ENCODE results near the gene KRTAP2-3.
"Not testable (repeated sequence)": the region's sequence is repeated elsewhere in the genome, so short reads cannot be mapped to it uniquely, and the experiment has no call there.

Gene KRTAP2-3

DNA sequence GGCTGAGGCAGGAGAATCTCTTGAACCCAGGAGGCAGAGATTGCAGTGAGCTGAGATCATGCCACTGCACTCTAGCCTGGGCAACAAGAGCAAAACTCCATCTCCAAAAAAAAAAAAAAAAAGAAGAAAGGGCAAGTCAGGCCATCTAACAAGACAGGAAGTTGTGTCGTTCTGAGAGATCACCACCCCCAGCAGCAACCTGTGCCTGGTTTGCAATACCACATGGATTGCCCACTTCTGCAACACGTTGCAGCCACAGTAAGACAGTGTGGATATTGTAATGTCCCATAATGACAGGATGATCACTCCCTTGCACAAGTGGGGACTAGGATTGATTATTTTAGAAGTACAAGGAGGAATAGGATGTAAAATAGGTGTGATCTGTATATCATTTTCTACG is 9.1 kb upstream of the KRTAP2-3 start:
- DNase-seq (ENCODE audit: low spot score) (no peak), FAIRE-seq (peak; percentile 48)

DNA sequence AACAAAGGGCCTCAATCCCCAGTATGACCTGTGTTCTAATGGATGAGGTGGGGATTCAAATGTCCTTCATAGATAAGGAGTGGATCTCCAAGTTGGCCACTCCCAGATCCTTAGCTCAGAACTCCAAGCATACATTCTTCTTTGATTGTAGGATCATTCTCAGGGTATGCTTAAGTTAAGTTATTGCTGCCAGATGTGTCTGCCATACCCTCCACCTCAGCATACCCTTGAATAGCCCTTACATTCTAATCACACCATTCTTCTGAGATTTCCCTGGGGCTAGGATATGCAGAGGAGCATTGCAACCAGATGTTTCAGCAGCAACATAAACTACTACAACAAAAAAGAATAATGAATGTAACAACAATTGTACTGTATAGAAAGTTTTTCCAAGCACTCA is 7.4 kb upstream of the KRTAP2-3 start:
- DNase-seq (ENCODE audit: low spot score), result no peak
- no peak for FAIRE-seq

DNA sequence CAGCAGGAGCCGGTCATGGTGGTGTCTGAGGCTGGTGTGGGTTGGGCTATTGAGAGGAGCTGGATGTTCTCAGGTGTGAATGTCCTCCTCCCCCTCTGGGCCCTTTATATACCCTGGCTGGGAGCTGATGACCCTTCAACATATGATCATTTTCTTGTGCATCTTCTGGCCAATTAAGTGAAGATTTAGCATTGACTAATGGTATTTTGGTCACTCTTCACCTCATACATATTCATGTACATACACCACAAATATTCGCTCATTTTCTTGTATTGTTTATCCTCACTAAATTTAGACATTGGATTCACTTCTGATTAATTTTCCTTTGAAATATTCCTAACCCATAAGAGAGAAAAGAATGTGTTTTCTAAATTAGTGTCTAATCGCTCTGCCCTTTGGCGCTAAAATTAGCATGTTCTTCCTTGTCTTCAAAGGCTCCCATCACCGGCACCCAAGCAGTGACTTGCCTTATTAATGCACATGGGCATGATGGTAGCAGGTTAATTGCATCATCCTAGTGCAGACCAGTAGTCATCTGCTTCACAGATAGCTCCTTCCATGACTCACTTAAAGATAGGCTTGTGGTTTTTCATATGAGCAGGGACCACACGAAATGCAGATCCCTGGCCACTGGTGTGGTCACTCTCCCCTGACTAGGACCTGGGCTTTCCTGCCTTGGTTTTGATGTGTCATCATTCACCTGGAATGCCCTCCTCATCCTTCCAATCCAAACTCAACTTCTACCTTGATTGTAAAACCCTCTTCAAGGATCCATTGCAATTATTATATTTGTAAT is 6.1 kb upstream of the KRTAP2-3 start, which contains the start of gene KRTAP2-4:
Gene KRTAP2-4, minus strand, starts transcription at position 51 of the 796 bp plus-strand sequence. Its CDS starts 34 bp downstream, at position 17.
- FAIRE-seq (peak; percentile 55), DNase-seq (ENCODE audit: low spot score) (peak; percentile 65)

DNA sequence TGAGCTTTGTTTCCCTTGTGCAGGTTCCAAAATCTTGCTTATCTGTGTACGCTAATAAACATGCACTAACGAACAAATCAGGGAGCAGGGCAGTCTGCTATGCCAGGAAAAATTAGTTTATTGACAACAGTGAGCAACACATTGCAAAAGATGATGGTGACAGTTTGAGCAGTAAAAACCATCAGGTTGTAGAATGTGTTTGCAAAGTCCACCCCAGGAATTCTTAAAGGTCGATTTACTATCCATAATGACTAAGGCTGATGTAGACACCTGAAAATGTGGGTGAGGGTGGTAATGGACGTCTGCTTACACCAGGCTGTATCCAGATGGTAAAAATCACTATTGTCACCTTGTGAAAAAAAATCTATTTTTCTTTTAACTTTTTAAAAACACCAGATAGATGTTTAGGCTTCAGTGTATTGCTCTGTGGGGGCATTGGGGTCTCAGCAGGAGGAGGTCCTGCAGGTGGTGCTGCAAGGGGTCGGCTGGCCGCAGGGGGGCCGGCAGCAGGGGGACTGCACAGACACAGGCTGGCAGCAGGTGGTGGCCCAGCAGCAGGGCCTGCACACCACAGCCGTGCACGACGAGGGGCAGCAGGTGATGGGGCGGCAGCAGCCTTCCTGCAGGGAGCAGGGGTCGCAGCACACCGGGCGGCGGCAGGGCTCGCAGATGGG is 5.2 kb upstream of the KRTAP2-3 start:
- FAIRE-seq, result not testable (repeated sequence)

DNA sequence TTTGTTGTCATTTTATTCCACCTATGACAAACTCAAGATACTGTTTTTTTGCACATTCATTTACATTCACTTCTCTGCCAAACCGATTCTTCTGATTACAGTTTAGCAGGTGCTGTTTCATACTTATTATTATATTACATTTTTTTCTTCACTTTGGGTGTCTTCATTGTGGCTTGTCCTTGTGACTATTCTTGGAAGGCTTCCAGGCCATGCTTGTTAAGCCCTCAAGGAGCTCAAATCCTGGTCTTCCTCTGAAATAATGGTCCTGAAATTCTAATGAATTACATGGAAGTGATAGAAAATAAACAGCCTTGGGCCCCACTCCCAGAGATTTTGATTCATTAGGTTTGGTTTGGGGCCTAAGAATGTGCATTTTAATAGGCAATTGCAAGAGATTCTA is 4.4 kb upstream of the KRTAP2-3 start:
- FAIRE-seq (no peak), DNase-seq (ENCODE audit: low spot score) (no peak)

More for the DNA sequence above, 5.2 kb upstream of the KRTAP2-3 start:
- DNase-seq (ENCODE audit: low spot score), result not testable (repeated sequence)

DNA sequence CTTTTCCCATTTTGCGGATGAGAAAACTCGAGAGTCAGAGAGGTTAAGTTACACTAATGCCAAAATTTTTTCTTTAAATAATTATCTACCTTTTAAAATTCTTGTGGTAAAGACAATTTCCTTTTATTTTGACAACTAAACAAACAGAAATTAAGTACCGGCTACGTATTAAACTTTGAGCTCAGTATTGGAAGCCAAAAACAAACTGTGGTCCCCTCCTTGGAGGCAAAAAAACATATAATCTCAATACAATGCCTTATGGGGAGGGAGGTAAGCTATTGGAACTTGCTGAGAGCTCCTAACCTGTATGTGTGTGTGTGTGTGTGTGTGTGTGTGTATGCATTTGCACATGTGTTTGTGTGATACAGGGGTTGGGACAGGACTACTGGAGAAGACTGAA is 3.5 kb upstream of the KRTAP2-3 start:
- FAIRE-seq, result peak; percentile 59
- DNase-seq (ENCODE audit: low spot score), result no peak

DNA sequence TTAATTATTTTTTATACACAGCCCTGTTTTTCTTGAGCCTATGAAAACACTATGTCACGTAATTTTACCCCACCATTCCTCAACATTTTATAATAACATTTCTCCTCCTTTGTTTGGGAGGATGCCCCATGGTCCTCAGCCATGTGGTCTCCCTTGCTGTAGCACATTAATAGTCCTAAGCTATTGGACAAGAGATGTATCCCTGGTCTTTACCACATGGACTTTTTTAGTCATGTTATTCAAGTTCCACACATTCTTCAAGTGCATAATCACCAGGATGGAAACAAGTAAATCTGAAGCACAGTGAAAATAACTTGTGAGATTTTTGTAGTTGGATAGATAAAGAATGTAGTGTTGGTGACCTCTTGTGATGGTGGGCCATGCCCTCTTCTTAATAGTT is 2.0 kb upstream of the KRTAP2-3 start:
- FAIRE-seq (no peak), DNase-seq (ENCODE audit: low spot score) (peak; percentile 50)

DNA sequence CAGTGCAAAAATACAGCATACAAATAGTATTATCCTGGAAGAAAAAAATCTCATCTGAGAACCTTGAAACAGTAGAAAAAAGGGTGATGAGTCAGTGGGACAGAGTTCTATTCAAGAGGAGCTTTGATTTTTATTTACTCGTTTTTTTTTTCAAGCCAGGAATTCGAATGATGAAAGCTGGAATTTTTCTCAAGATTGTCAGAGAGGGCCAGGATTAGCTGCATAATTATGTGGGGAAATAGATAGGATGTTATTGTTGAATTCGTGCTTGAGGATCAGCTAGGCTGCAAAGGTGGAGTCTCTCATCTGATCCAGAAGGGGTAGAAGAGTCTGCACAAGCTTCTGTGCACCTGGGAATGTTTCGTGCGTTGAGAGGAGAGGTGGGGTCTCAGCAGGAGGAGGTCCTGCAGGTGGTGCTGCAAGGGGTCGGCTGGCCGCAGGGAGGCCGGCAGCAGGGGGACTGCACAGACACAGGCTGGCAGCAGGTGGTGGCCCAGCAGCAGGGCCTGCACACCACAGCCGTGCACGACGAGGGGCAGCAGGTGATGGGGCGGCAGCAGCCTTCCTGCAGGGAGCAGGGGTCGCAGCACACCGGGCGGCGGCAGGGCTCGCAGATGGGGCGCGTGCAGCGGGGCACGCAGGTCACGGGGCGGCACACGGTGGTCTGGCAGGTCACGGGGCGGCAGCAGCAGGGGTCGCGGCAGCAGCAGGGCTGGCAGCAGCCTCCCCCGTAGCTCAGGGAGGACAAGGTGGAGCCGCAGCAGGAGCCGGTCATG is 450 bp downstream of the KRTAP2-3 start:
- peak; percentile 47 for DNase-seq (ENCODE audit: low spot score)
- not testable (repeated sequence) for FAIRE-seq

DNA sequence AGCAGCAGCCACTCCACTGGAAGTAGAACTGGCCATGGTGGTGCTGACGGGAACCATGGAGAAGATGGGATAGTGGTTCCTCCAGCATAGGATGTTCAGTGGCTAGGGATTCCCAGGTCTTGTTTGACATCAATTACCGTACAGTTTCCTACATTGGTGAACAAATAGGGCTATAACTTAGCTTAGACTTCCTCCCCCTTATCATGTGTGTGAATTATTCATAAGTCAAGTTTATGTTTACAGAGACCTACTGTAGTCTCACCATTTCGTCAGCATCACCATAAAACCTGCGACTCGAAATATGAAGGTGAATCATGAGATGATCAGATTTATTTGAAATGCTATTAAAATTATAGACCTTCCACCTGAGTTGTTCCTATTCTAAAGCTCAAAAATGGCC is 1.2 kb downstream of the KRTAP2-3 start:
- no peak for DNase-seq (ENCODE audit: low spot score)
- no peak for FAIRE-seq

DNA sequence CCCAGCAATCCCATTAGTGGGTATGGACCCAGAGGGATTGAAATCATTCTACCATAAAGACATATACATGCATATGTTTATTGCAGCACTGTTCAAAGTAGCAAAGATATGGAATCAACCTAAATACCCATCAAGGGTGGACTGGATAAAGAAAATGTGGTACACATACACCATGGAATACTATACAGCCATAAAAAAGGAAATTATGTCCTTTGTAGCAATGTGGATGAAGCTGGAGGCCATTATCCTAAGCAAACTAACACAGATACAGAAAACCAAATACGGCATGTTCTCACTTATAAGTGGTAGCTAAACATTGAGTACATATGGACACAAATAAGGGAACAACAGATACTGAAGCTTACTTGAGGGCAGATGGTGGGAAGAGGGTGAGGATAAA is 2.4 kb downstream of the KRTAP2-3 start:
- FAIRE-seq, result no peak
- DNase-seq (ENCODE audit: low spot score), result no peak

DNA sequence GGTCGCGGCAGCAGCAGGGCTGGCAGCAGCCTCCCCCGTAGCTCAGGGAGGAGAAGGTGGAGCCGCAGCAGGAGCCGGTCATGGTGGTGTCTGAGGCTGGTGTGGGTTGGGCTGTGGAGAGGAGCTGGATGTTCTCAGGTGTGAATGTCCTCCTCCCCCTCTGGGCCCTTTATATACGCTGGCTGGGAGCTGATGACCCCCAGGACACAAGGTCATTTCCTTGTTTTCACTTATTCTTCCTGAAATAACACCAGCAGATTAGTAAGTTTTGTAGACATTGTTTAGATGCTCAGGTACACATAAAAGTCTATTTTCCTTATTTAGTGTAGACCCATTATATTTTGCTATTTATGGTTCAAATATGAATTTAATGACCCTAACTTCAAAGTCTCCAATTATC is 4.8 kb downstream of the KRTAP2-3 start, which contains the start of gene KRTAP2-2:
Gene KRTAP2-2, minus strand, starts transcription at position 101 of the 400 bp plus-strand sequence. Its CDS starts 19 bp downstream, at position 82.
- not testable (repeated sequence) for DNase-seq (ENCODE audit: low spot score); FAIRE-seq

DNA sequence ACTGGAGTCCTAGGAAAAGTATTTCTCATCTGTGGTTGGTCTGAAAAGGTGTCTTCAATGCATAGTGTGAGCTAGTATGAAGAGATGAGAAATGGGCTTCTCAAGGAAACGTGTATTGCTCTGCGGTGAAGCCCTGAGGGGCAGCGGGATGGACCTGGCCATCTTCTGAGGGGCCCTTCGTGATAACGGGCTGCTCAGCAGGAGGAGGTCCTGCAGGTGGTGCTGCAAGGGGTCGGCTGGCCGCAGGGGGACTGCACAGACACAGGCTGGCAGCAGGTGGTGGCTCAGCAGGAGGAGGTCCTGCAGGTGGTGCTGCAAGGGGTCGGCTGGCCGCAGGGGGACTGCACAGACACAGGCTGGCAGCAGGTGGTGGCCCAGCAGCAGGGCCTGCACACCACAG is 5.4 kb downstream of the KRTAP2-3 start:
- not testable (repeated sequence) for FAIRE-seq; DNase-seq (ENCODE audit: low spot score)

DNA sequence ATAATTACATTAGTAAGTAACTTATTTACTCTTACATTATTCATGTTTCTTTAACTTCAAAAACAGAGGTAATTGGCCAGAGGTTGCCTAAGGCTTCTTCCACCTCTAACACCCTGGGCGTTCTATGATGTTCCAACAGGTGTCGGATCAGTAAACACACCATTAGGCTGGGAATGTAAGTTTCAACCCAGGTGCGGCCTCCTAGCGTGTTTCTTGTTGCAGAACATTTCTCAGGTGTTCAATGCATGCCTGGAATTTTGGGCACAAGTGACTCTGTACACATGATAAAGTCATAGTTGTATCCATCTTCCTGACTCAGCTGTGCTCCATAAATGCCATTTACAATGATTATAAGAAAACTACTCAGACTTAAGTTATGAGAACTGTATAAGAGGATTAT is 5.9 kb downstream of the KRTAP2-3 start:
- FAIRE-seq, result no peak
- no peak for DNase-seq (ENCODE audit: low spot score)

DNA sequence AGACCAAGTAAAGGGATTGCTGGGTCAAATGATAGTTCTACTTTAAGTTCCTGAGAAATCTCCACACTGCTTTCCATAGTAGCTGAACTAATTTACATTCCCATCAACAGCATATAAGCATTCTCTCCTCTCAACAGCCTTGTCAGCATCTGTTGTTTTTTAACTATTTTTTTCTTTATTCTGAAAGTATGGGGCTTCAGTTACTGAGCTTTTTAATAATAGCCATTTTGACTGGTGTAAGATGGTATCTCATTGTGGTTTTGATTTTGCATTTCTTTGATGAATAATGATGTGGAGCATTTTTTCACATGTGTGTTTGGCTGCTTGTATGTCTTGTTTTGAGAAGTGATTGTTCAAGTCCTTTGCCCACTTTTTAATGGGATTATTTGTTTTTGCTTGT is 7.3 kb downstream of the KRTAP2-3 start:
- FAIRE-seq, result no peak
- DNase-seq (ENCODE audit: low spot score), result no peak

DNA sequence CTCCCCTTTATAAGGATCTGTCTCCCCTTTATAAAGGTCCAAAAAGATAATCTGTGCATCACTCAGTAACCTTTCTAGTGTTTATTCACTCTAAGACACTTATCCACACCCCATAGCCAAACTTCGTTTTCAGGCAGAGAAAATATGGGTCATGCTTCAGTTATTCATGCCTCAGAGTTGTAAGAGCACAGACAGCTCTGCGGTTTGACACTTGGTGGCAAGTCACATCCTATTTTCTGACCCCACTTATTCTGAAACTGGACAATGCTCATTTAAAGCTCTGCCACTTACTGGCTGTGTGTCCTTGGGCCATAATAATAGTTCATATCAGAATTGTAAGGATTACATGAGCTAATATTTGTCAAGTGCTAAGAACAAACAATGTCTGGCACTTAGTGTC is 10.8 kb downstream of the KRTAP2-3 start:
- DNase-seq (ENCODE audit: low spot score) (peak; percentile 36), FAIRE-seq (no peak)

DNA sequence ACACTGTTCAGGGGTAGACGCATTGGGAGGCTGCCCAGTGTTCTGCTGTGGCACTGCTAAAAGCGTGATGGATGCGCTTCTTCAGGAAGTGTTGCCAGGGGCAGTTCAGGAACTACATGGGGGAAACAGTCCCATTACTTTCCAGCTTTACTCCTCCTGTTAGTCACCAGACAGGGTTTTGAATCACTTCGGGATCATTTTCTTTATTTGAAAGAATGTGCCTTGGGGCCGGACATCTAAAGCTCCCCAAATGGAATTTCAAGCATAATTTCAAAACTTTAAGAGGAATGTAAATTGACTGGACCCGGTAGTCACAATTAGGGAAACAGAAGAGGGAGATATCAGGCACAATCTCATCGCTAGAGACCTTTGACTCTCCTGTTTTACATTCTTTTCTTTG is 11.5 kb downstream of the KRTAP2-3 start:
- FAIRE-seq (peak; percentile 73), DNase-seq (ENCODE audit: low spot score) (no peak)

DNA sequence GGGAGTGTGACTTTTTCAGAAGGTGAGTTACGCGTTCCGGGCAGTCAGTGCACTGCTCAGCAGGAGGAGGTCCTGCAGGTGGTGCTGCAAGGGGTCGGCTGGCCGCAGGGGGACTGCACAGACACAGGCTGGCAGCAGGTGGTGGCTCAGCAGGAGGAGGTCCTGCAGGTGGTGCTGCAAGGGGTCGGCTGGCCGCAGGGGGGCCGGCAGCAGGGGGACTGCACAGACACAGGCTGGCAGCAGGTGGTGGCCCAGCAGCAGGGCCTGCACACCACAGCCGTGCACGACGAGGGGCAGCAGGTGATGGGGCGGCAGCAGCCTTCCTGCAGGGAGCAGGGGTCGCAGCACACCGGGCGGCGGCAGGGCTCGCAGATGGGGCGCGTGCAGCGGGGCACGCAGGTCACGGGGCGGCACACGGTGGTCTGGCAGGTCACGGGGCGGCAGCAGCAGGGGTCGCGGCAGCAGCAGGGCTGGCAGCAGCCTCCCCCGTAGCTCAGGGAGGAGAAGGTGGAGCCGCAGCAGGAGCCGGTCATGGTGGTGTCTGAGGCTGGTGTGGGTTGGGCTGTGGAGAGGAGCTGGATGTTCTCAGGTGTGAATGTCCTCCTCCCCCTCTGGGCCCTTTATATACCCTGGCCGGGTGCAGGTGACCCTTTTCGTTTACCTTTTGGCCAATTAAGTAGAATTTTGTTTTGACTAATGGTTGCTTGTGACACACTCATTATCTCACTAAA is 13.0 kb downstream of the KRTAP2-3 start, which contains the start of gene KRTAP2-1:
Gene KRTAP2-1, minus strand, starts transcription at position 582 of the 731 bp plus-strand sequence. Its CDS starts 49 bp downstream, at position 533.
- DNase-seq (ENCODE audit: low spot score); FAIRE-seq: not testable (repeated sequence)

DNA sequence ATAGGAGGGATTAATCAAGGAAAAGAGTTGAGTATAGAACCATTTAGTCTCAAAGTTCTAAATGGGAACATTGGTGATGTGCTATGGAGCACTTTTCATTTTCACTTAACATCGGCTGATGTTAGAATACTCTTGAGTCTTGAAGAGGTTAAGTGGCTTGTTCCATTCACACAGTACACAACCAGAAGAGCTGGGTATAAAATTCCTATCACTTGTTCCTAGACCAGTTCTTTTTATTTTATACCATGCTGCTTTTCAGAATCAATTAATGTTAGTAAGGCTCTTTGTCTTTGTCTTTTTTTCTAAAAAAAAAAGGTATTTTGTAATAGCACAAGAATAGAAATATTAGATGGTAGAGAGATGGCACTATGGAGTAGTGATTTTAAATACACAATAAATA is 17.0 kb downstream of the KRTAP2-3 start:
- DNase-seq (ENCODE audit: low spot score) (no peak), FAIRE-seq (no peak)

DNA sequence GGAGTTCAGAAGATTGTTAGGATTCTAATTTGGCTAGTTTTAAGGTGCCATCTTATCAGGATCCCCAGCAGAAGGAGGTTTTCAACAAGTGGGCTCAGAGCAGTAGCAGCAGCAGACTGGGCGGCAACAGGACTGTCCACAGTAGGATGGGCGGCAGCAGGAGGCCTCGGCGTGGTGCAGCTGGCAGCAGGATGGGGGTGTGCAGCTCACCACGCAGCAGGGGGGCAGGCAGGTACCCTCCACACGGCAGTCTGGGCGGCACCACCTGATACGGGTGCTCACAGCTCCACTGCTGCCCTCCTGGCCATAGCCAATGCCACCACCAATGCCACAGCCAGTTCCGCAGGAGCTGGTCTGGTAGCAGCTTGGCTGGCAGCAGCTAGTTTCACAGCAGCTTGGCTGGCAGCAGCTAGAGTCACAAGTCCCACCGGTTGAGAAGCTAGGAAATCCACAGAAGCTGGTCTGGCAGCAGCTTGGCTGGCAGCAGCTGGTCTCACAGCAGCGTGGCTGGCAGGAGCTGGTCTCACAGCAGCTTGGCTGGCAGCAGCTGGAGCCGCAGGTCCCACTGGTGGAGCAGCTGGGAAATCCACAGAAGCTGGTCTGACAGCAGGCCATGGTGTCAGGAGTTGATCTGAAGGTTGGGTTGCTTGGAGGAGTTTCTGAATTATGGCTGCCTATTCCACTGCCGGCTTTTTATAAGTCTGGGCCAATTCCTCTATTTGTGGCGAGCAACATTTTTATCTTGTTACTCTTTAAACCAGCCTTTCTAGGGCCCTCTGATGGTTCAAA is 18.9 kb downstream of the KRTAP2-3 start, which contains the start of gene KRTAP1-1:
Gene KRTAP1-1, minus strand, starts transcription at position 668 of the 789 bp plus-strand sequence. Its CDS starts 53 bp downstream, at position 615.
- peak; percentile 92 for FAIRE-seq
- DNase-seq (ENCODE audit: low spot score), result not testable (repeated sequence)

DNA sequence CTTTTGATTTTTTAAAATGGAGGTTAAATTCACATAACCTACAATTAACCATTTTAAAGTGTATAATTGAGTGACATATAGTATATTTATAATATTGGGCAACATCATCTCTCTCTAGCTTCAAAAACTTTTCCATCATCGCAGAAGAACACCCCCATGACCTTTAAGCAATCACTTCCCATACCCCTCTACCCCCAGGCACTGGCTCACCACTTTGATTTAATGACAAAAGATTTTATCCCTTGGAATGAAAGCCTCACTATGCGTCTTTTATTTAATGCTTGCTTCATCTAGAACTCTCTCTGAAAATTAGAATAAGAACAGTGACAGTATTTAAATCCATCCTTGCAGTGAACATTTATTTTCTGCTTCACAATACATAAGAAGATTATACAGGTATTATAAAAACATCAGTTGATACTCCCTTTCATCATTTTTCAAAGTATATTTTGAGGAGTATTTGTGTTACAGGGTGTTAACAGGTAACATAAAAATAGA is 22.0 kb downstream of the KRTAP2-3 start:
- DNase-seq (ENCODE audit: low spot score) (no peak), FAIRE-seq (no peak)

All from urothelium cell line (cell line).